Measurements from ENCODE around the gene METTL17. TPM values are rescaled to one million over a fixed set of nuclear protein-coding genes. Genes with fewer than 3 reads are reported as not detected.
"Not testable (repeated sequence)": the region's sequence is repeated elsewhere in the genome, so short reads cannot be mapped to it uniquely, and the experiment has no call there.

METTL17 gene
- total and polyA plus RNA-seq, 9 donors, result 36.0 to 64.0 (median 48.4) TPM

- no peak for DNase-seq
- Histone ChIP-seq H3K27me3 (ENCODE audit: control insufficient read depth, insufficient read depth, low read length) (no peaks in the 10 kb centered on the region), H3K4me1 (ENCODE audit: control insufficient read depth, insufficient read depth, low read length) (peaks cover 35% of the 10 kb centered on the region), H3K36me3 (ENCODE audit: control insufficient read depth, insufficient read depth, low read length) (no peaks in the 10 kb centered on the region), H3K27ac (ENCODE audit: low read length) (no peak overlapping the region), H3K9me3 (replicated peaks; ENCODE audit: control insufficient read depth, low read depth, low read length) (no peaks in the 10 kb centered on the region), H3K4me3 (ENCODE audit: low read length) (no peak overlapping the region)
- 79% methylated on average over 2 of the region's 5 CpGs for WGBS (ENCODE audit: insufficient coverage)
These were observed 42.7 kb downstream of the METTL17 start for GRCh38 chr14:21032326-21033132.

GRCh38 chr14:21033133-21033698 lies 43.4 kb downstream of the METTL17 start:
- 77% methylated on average over 4 of the region's 4 CpGs for WGBS (ENCODE audit: insufficient coverage)
- Histone ChIP-seq H3K27ac (ENCODE audit: low read length) (no peak overlapping the region), H3K36me3 (ENCODE audit: control insufficient read depth, insufficient read depth, low read length) (no peaks in the 10 kb centered on the region)

GRCh38 chr14:21034707-21035106 lies 44.9 kb downstream of the METTL17 start, which contains the start of gene RNASE13:
RNASE13 (minus strand) TSS chr14:21034807; CDS start chr14:21034288, 519 bp downstream.
- H3K27me3 ChIP-seq (ENCODE audit: control insufficient read depth, insufficient read depth, low read length), result no peaks in the 10 kb centered on the region
- no peaks in the 10 kb centered on the region for H3K36me3 ChIP-seq (ENCODE audit: control insufficient read depth, insufficient read depth, low read length)
- DNase-seq, result no peak
- H3K27ac ChIP-seq (ENCODE audit: low read length), result no peak within 1 kb of the TSS
- no peaks in the 10 kb centered on the region for H3K9me3 ChIP-seq (replicated peaks; ENCODE audit: control insufficient read depth, low read depth, low read length)
- H3K4me3 ChIP-seq (ENCODE audit: low read length), result no peak within 1 kb of the TSS
- 77% methylated on average over 3 of the region's 5 CpGs for WGBS (ENCODE audit: insufficient coverage)
- peaks cover 55% of the 10 kb centered on the region for H3K4me1 ChIP-seq (ENCODE audit: control insufficient read depth, insufficient read depth, low read length)

More at GRCh38 chr14:21033133-21033698, 43.4 kb downstream of the METTL17 start:
- Histone ChIP-seq H3K4me3 (ENCODE audit: low read length) (no peak overlapping the region), H3K27me3 (ENCODE audit: control insufficient read depth, insufficient read depth, low read length) (no peaks in the 10 kb centered on the region), H3K9me3 (replicated peaks; ENCODE audit: control insufficient read depth, low read depth, low read length) (no peaks in the 10 kb centered on the region), H3K4me1 (ENCODE audit: control insufficient read depth, insufficient read depth, low read length) (peaks cover 41% of the 10 kb centered on the region)
- DNase-seq, result no peak

- H3K27ac ChIP-seq (ENCODE audit: low read length), result no peak overlapping the region
- DNase-seq, result no peak
- H3K4me1 ChIP-seq (ENCODE audit: control insufficient read depth, insufficient read depth, low read length), result peaks cover 55% of the 10 kb centered on the region
- H3K4me3 ChIP-seq (ENCODE audit: low read length), result no peak overlapping the region
- no peaks in the 10 kb centered on the region for H3K36me3 ChIP-seq (ENCODE audit: control insufficient read depth, insufficient read depth, low read length)
- H3K27me3 ChIP-seq (ENCODE audit: control insufficient read depth, insufficient read depth, low read length), result no peaks in the 10 kb centered on the region
- WGBS (ENCODE audit: insufficient coverage), result 83% methylated on average over 2 of the region's 7 CpGs
- no peaks in the 10 kb centered on the region for H3K9me3 ChIP-seq (replicated peaks; ENCODE audit: control insufficient read depth, low read depth, low read length)
These were observed 47.0 kb downstream of the METTL17 start for GRCh38 chr14:21036751-21037150.

GRCh38 chr14:21037156-21037555 lies 47.4 kb downstream of the METTL17 start:
- Histone ChIP-seq H3K27ac (ENCODE audit: low read length) (no peak overlapping the region), H3K4me3 (ENCODE audit: low read length) (no peak overlapping the region), H3K9me3 (replicated peaks; ENCODE audit: control insufficient read depth, low read depth, low read length) (no peaks in the 10 kb centered on the region), H3K36me3 (ENCODE audit: control insufficient read depth, insufficient read depth, low read length) (no peaks in the 10 kb centered on the region), H3K27me3 (ENCODE audit: control insufficient read depth, insufficient read depth, low read length) (no peaks in the 10 kb centered on the region), H3K4me1 (ENCODE audit: control insufficient read depth, insufficient read depth, low read length) (peaks cover 52% of the 10 kb centered on the region)
- WGBS (ENCODE audit: insufficient coverage), result no CpG with 5 or more reads among the region's 3 CpGs
- no peak for DNase-seq

GRCh38 chr14:21038441-21039422 lies 49.0 kb downstream of the METTL17 start:
- no peak overlapping the region for H3K4me3 ChIP-seq (ENCODE audit: low read length)
- peak; percentile 98 for DNase-seq
- H3K27ac ChIP-seq (ENCODE audit: low read length), result peak overlapping the region; percentile 94
- WGBS (ENCODE audit: insufficient coverage), result 42% methylated on average over 3 of the region's 10 CpGs
- peaks cover 50% of the 10 kb centered on the region for H3K4me1 ChIP-seq (ENCODE audit: control insufficient read depth, insufficient read depth, low read length)
- no peaks in the 10 kb centered on the region for H3K27me3 ChIP-seq (ENCODE audit: control insufficient read depth, insufficient read depth, low read length)
- no peaks in the 10 kb centered on the region for H3K36me3 ChIP-seq (ENCODE audit: control insufficient read depth, insufficient read depth, low read length)
- H3K9me3 ChIP-seq (replicated peaks; ENCODE audit: control insufficient read depth, low read depth, low read length), result no peaks in the 10 kb centered on the region

- Histone ChIP-seq H3K9me3 (replicated peaks; ENCODE audit: control insufficient read depth, low read depth, low read length) (no peaks in the 10 kb centered on the region), H3K4me3 (ENCODE audit: low read length) (no peak overlapping the region)
- WGBS (ENCODE audit: insufficient coverage), result 47% methylated on average over 6 of the region's 8 CpGs
These were observed 50.0 kb downstream of the METTL17 start for GRCh38 chr14:21039585-21040369.

GRCh38 chr14:21040370-21040925 lies 50.7 kb downstream of the METTL17 start:
- no peaks in the 10 kb centered on the region for H3K27me3 ChIP-seq (ENCODE audit: control insufficient read depth, insufficient read depth, low read length)
- H3K27ac ChIP-seq (ENCODE audit: low read length), result no peak overlapping the region
- H3K36me3 ChIP-seq (ENCODE audit: control insufficient read depth, insufficient read depth, low read length), result no peaks in the 10 kb centered on the region
- no peak overlapping the region for H3K4me3 ChIP-seq (ENCODE audit: low read length)
- 75% methylated on average over 7 of the region's 8 CpGs for WGBS (ENCODE audit: insufficient coverage)
- no peaks in the 10 kb centered on the region for H3K9me3 ChIP-seq (replicated peaks; ENCODE audit: control insufficient read depth, low read depth, low read length)
- no peak for DNase-seq
- H3K4me1 ChIP-seq (ENCODE audit: control insufficient read depth, insufficient read depth, low read length), result peaks cover 44% of the 10 kb centered on the region

More at GRCh38 chr14:21039585-21040369, 50.0 kb downstream of the METTL17 start:
- Histone ChIP-seq H3K27ac (ENCODE audit: low read length) (peak overlapping the region; percentile 94), H3K36me3 (ENCODE audit: control insufficient read depth, insufficient read depth, low read length) (no peaks in the 10 kb centered on the region), H3K4me1 (ENCODE audit: control insufficient read depth, insufficient read depth, low read length) (peaks cover 44% of the 10 kb centered on the region), H3K27me3 (ENCODE audit: control insufficient read depth, insufficient read depth, low read length) (no peaks in the 10 kb centered on the region)
- DNase-seq, result peak; percentile 93

- H3K27me3 ChIP-seq (ENCODE audit: control insufficient read depth, insufficient read depth, low read length); H3K9me3 ChIP-seq (replicated peaks; ENCODE audit: control insufficient read depth, low read depth, low read length); H3K4me3 ChIP-seq (ENCODE audit: low read length); DNase-seq; H3K36me3 ChIP-seq (ENCODE audit: control insufficient read depth, insufficient read depth, low read length); H3K27ac ChIP-seq (ENCODE audit: low read length): not testable (repeated sequence)
- WGBS (ENCODE audit: insufficient coverage), result 86% methylated on average over 3 of the region's 3 CpGs
- peaks cover 44% of the 10 kb centered on the region for H3K4me1 ChIP-seq (ENCODE audit: control insufficient read depth, insufficient read depth, low read length)
These were observed 51.2 kb downstream of the METTL17 start for GRCh38 chr14:21040941-21041340.
